Transverse colon (tissue), 4 donors: ENCODE data around the gene NEUROD2. TPM values are rescaled to one million over a fixed set of nuclear protein-coding genes. Genes with fewer than 3 reads are reported as not detected.

Experiments used
- DNase-seq: peaks from one replicate; pipeline ENCODE4 v3.0.0-alpha.2; 2019
- H3K27ac ChIP-seq, 4 donors: fragments of 200-600 bp; sonication (generic); 2 replicates each; pipeline ENCODE4 v1.5.1; 2016 to 2018; ENCODE audit warnings: inconsistent platforms in 4 of 4
- H3K27me3 ChIP-seq: fragments of 200-600 bp; sonication (generic); 2 replicates; pipeline ENCODE4 v1.5.1; 2017; ENCODE audit warnings: inconsistent platforms
- H3K36me3 ChIP-seq, 4 donors: fragments of 200-600 bp; sonication (generic); 2 replicates each; pipeline ENCODE4 v1.5.1; 2017 to 2019; ENCODE audit warnings: inconsistent platforms in 4 of 4
- H3K4me1 ChIP-seq, 4 donors: fragments of 200-600 bp; sonication (generic); 2 replicates each; pipeline ENCODE4 v1.5.1; 2017 to 2020; ENCODE audit warnings: inconsistent platforms in 4 of 4
- H3K4me3 ChIP-seq, 4 donors: fragments of 200-600 bp; sonication (generic); 1 replicate in 1 of 4; 2 replicates in 3 of 4; pipeline versions ENCODE4 v1.5.1 to v1.6.1; 2017 to 2019; ENCODE audit warnings: inconsistent platforms in 4 of 4
- H3K9me3 ChIP-seq, 2 donors: fragments of 200-600 bp; sonication (generic); 2 replicates each; pipeline ENCODE4 v1.5.1; 2017 to 2019; ENCODE audit warnings: inconsistent platforms in 2 of 2
- EP300 ChIP-seq: sonication (generic); formaldehyde crosslinking; IDR thresholded peaks from one replicate; pipeline ENCODE4 v1.6.1; 2017; ENCODE audit warnings: antibody characterized with exemption, low read depth
- POLR2A ChIP-seq: fragments of 450-650 bp; IDR thresholded peaks from one replicate; pipeline ENCODE4 v1.6.1; 2016; ENCODE audit warnings: antibody characterized with exemption, mild to moderate bottlenecking, moderate library complexity
- POLR2AphosphoS5 ChIP-seq, 3 donors: sonication (generic); formaldehyde crosslinking; IDR thresholded peaks; one replicate each; pipeline ENCODE4 v1.6.1; 2016; ENCODE audit warnings: antibody characterized with exemption in 3 of 3
- WGBS, 2 donors: methylation state at CpG; one replicate each; pipeline ENCODE4 v1.1.5; 2018; ENCODE audit warnings: low coverage in 1 of 2; 5-methylcytosine and 5-hydroxymethylcytosine counted together
- in situ Hi-C, 4 donors: fragments of 200-750 bp; cut with MboI; loops; one replicate each; pipeline versions ENCODE4 v1.15.0 to v1.15.1; 2017; ENCODE audit warnings: low sequenced_read_pairs in 3 of 4, low pct_ligation_motif_present in 1 of 4, low pct_unique_long_range_greater_than_20kb in 1 of 4
- intact Hi-C: fragments of 100-400 bp; cut with DNase I; formaldehyde crosslinking; loops from one replicate; pipeline ENCODE4 v1.15.1; 2023; ENCODE audit warnings: low total_unique reads
- total RNA-seq, 4 donors: library from RNA; depleted of rRNA; stranded (reverse); fragments of >200 nt; gene quantifications; one replicate each; pipeline ENCODE4 v1.1.0, GENCODE V29; 2016
- TF ChIP-seq, protein P1 (sequence below), 5 experiments: fragments of 200-600 bp in 3 of 5; fragments of 450-650 bp in 2 of 5; sonication (generic) in 3 of 5; IDR thresholded peaks; 1 replicate in 2 of 5; 2 replicates in 3 of 5; pipeline ENCODE4 v1.5.1; 2016 to 2017; ENCODE audit warnings: antibody characterized with exemption in 5 of 5, inconsistent platforms in 3 of 5, mild to moderate bottlenecking in 2 of 5, moderate library complexity in 1 of 5

The NEUROD2 gene
- total RNA-seq, 4 donors from 2014 or later, result not detected

- 38% methylated on average over 2 of the region's 2 CpGs; no CpG with 5 or more reads in 1 of the 2 donors for WGBS, 2 donors
- no peak for TF ChIP-seq EP300
- TF ChIP-seq, protein P1, sequence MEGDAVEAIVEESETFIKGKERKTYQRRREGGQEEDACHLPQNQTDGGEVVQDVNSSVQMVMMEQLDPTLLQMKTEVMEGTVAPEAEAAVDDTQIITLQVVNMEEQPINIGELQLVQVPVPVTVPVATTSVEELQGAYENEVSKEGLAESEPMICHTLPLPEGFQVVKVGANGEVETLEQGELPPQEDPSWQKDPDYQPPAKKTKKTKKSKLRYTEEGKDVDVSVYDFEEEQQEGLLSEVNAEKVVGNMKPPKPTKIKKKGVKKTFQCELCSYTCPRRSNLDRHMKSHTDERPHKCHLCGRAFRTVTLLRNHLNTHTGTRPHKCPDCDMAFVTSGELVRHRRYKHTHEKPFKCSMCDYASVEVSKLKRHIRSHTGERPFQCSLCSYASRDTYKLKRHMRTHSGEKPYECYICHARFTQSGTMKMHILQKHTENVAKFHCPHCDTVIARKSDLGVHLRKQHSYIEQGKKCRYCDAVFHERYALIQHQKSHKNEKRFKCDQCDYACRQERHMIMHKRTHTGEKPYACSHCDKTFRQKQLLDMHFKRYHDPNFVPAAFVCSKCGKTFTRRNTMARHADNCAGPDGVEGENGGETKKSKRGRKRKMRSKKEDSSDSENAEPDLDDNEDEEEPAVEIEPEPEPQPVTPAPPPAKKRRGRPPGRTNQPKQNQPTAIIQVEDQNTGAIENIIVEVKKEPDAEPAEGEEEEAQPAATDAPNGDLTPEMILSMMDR (IDR thresholded peaks at IDR 0.05), result no peak
- TF ChIP-seq POLR2AphosphoS5 (IDR thresholded peaks at IDR 0.05), result no peak
- TF ChIP-seq POLR2A, result no peak
- Histone ChIP-seq H3K4me3 (no peak overlapping the region), H3K27me3 (peaks cover 2% of the 10 kb centered on the region), H3K27ac (no peak overlapping the region), H3K9me3 (no peaks in the 10 kb centered on the region), H3K36me3 (no peaks in the 10 kb centered on the region), H3K4me1 (no peaks in the 10 kb centered on the region)
- in situ Hi-C loops, result no loop called here
- no peak for DNase-seq
- intact Hi-C loops, result loop anchor here (10.0 kb wide), 1 partner anchor 72 kb away; no protein-coding TSS in a partner anchor
These were observed 25.1 kb downstream of the NEUROD2 start for GRCh38 chr17:39582658-39583057.

GRCh38 chr17:39581759-39582085 is 26.0 kb downstream of the NEUROD2 start:
- 86 to 100% methylated on average over 1 to 4 of the region's 4 CpGs for WGBS, 2 donors
- in situ Hi-C loops, result no loop called here

DNA sequence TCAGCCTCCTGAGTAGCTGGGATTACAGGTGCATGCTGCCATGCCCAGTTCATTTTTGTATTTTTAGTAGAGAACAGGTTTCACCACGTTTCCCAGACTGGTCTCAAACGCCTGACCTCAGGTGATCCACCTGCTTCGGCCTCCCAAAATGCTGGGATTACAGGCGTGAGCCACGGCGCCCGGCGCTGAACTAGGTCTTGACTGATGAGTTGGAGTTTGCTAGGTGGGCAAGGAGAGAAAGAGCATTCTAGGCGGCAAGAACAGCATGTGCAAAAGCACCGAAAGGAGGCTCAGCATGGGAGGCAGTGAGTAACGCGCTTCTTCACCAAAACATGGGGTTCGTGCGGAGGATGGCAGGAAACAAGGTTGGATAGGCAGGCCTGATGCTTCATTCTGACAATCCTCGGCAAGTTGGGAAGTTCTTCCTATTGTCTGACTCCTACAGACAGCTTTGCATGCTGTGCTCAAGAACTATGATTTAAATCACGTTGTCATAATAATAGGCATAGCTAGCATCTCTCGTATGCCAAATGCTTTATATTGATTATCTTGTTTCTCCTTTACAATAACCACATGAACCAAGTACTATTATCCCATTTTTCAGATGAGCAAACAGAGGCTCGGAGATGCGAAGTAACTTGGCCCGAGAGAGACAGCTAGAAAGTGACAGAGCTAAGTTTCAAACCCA is 26.5 kb downstream of the NEUROD2 start:
- 88 to 93% methylated on average over 16 to 17 of the region's 20 CpGs for WGBS, 2 donors
- Histone ChIP-seq H3K36me3 (no peaks in the 10 kb centered on the region), H3K4me1 (no peaks in the 10 kb centered on the region), H3K27ac (no peak overlapping the region), H3K4me3 (no peak overlapping the region), H3K27me3 (no peaks in the 10 kb centered on the region), H3K9me3 (no peaks in the 10 kb centered on the region)
- intact Hi-C loops (loop anchor here (10.0 kb wide), 1 partner anchor 74 kb away; no protein-coding TSS in a partner anchor), in situ Hi-C loops (no loop called here)
- TF ChIP-seq EP300 (no peak), POLR2AphosphoS5 (IDR thresholded peaks at IDR 0.05) (no peak), POLR2A (no peak)
- TF ChIP-seq, protein P1 (IDR thresholded peaks at IDR 0.05), result no peak
- no peak for DNase-seq

More at GRCh38 chr17:39581759-39582085, 26.0 kb downstream of the NEUROD2 start:
- Histone ChIP-seq H3K9me3 (no peaks in the 10 kb centered on the region), H3K27ac (no peak overlapping the region), H3K4me3 (no peak overlapping the region), H3K4me1 (no peaks in the 10 kb centered on the region), H3K27me3 (no peaks in the 10 kb centered on the region), H3K36me3 (no peaks in the 10 kb centered on the region)
- intact Hi-C loops, result loop anchor here (10.0 kb wide), 1 partner anchor 73 kb away; no protein-coding TSS in a partner anchor
- DNase-seq, result no peak
- TF ChIP-seq, protein P1 (IDR thresholded peaks at IDR 0.05), result no peak
- TF ChIP-seq POLR2A (no peak), EP300 (no peak), POLR2AphosphoS5 (IDR thresholded peaks at IDR 0.05) (no peak)

- Histone ChIP-seq H3K27me3 (no peaks in the 10 kb centered on the region), H3K27ac (no peak overlapping the region), H3K4me1 (no peaks in the 10 kb centered on the region), H3K36me3 (no peaks in the 10 kb centered on the region), H3K4me3 (no peak overlapping the region), H3K9me3 (no peaks in the 10 kb centered on the region)
- in situ Hi-C loops, result no loop called here
- no peak for DNase-seq
- WGBS, 2 donors, result 89% methylated on average over 7 of the region's 7 CpGs; no CpG with 5 or more reads in 1 of the 2 donors
- intact Hi-C loops, result loop anchor here (10.0 kb wide), 1 partner anchor 75 kb away; no protein-coding TSS in a partner anchor
- no peak for TF ChIP-seq POLR2A
- TF ChIP-seq EP300, result no peak
- no peak for TF ChIP-seq POLR2AphosphoS5 (IDR thresholded peaks at IDR 0.05)
- TF ChIP-seq, protein P1 (IDR thresholded peaks at IDR 0.05), result no peak
These were observed 27.6 kb downstream of the NEUROD2 start for GRCh38 chr17:39580082-39580468.
